Measurements from ENCODE around the gene INSRR. TPM values are rescaled to one million over a fixed set of nuclear protein-coding genes. Genes with fewer than 3 reads are reported as not detected.

Gene INSRR
- total and polyA plus RNA-seq, 3 donors from 2014 or later, result 1.5 to 7.0 (median 6.4) TPM

DNA sequence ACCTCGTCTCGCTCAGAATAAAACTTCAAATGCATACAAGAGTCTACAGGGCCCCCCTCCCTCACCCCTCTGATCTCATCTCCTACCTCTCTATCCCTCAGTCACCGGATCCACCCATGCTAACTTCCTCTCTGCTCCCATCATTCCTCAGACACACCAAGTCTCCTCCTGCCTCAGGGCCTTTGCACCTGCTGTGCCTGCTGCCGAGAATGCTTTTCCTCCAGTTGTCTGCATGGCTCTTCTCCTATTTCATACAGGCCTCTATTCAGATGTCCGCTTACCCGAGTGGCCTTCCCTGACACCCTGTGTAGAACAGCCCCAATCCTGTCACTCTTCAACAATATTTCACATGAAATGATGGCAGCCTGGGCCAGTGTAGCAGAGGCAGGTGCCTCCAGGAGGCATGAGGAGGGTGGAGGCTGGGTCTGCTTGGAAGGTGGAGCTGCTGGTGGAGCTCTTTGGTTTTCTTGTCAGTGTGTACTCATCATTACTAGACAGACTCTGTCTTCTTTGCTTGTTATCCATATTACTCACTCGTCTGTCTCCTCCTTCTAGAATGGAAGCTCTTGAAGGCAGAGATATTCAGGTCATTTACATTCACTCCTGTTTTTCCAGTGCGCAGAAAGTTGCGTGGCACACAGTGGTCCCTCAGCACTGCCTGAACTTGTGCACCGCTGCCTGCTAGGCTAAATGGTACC, 46.5 kb downstream of the INSRR start:
- Histone ChIP-seq H3K27ac (no peak overlapping the region), H3K9me3 (no peaks in the 10 kb centered on the region), H3K4me3 (no peak overlapping the region), H3K4me1 (peaks cover 13% of the 10 kb centered on the region), H3K27me3 (no peaks in the 10 kb centered on the region), H3K36me3 (ENCODE audit: low read depth, missing control alignments) (no peaks in the 10 kb centered on the region)
- WGBS, 2 donors, result 96 to 98% methylated on average over 10 of the region's 10 CpGs
- DNase-seq, result no peak
- no peak for TF ChIP-seq CTCF (IDR thresholded peaks at IDR 0.05)
- TF ChIP-seq POLR2A (IDR thresholded peaks at IDR 0.05), result no peak
- intact Hi-C loops (cut with DNase I; ENCODE audit: low total_unique reads), result no loop called here

DNA sequence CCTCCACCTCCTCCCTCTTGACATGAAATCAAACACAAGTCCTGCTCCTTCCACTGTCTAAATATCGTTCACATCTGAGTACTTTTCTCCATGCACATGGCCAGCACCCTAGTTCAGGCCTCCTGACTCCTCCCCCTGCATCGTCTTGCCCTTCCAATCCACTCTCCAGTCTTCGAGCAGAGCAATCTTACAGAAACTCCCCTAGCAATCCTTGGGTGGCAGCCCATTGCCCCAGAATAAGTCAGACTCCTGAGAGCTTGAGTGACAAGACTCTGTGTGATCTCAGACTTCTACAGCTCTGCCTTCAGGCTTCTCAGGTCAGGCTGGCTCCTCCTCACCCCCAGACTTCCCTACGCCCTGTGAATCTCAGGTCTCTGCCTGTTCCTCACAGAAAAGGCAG, 47.7 kb downstream of the INSRR start:
- H3K27ac ChIP-seq, result no peak overlapping the region
- no peak overlapping the region for H3K4me3 ChIP-seq
- TF ChIP-seq POLR2A (IDR thresholded peaks at IDR 0.05), result no peak
- no peak for TF ChIP-seq CTCF (IDR thresholded peaks at IDR 0.05)
- 70% methylated on average over 3 to 4 of the region's 4 CpGs for WGBS, 2 donors
- no peak for DNase-seq
- H3K9me3 ChIP-seq, result no peaks in the 10 kb centered on the region
- intact Hi-C loops (cut with DNase I; ENCODE audit: low total_unique reads), result no loop called here
- peaks cover 13% of the 10 kb centered on the region for H3K4me1 ChIP-seq
- H3K27me3 ChIP-seq, result no peaks in the 10 kb centered on the region
- H3K36me3 ChIP-seq (ENCODE audit: low read depth, missing control alignments), result no peaks in the 10 kb centered on the region

- no peaks in the 10 kb centered on the region for H3K9me3 ChIP-seq
- H3K4me1 ChIP-seq, result peaks cover 24% of the 10 kb centered on the region
- H3K36me3 ChIP-seq (ENCODE audit: low read depth, missing control alignments), result no peaks in the 10 kb centered on the region
- 89 to 91% methylated on average over 7 of the region's 7 CpGs for WGBS, 2 donors
- TF ChIP-seq POLR2A (IDR thresholded peaks at IDR 0.05) (no peak), CTCF (IDR thresholded peaks at IDR 0.05) (no peak)
- H3K27me3 ChIP-seq, result no peaks in the 10 kb centered on the region
- no peak for DNase-seq
- intact Hi-C loops (cut with DNase I; ENCODE audit: low total_unique reads), result no loop called here
- H3K4me3 ChIP-seq, result no peak overlapping the region
- no peak overlapping the region for H3K27ac ChIP-seq
These were observed 49.1 kb downstream of the INSRR start for GRCh38 chr1:156809711-156810366.

- H3K9me3 ChIP-seq, result no peaks in the 10 kb centered on the region
- DNase-seq, result no peak
- WGBS, 2 donors, result 90 to 94% methylated on average over 9 to 10 of the region's 10 CpGs
- H3K4me3 ChIP-seq, result no peak overlapping the region
- TF ChIP-seq POLR2A (IDR thresholded peaks at IDR 0.05) (no peak), CTCF (IDR thresholded peaks at IDR 0.05) (no peak)
- no peaks in the 10 kb centered on the region for H3K27me3 ChIP-seq
- H3K36me3 ChIP-seq (ENCODE audit: low read depth, missing control alignments), result no peaks in the 10 kb centered on the region
- H3K27ac ChIP-seq, result no peak overlapping the region
- intact Hi-C loops (cut with DNase I; ENCODE audit: low total_unique reads), result no loop called here
- peaks cover 25% of the 10 kb centered on the region for H3K4me1 ChIP-seq
These were observed 49.6 kb downstream of the INSRR start for GRCh38 chr1:156809281-156809680.
